GM10847 (cell line): ENCODE data around the gene PCDHA9.
"Not testable (repeated sequence)": the region's sequence is repeated elsewhere in the genome, so short reads cannot be mapped to it uniquely, and the experiment has no call there.

Experiments used
- POLR2A ChIP-seq: IDR thresholded peaks from 2 replicates; pipeline ENCODE4 v1.6.1; 2011; ENCODE audit not compliant: insufficient read length; ENCODE audit errors: extremely low read depth

PCDHA9 gene

GRCh38 chr5:140848139-140849102 lies at the start of gene PCDHA9:
Gene PCDHA9, plus strand, starts transcription at chr5:140848382. Its CDS starts 114 bp downstream, at chr5:140848496.
- TF ChIP-seq POLR2A: not testable (repeated sequence)

DNA sequence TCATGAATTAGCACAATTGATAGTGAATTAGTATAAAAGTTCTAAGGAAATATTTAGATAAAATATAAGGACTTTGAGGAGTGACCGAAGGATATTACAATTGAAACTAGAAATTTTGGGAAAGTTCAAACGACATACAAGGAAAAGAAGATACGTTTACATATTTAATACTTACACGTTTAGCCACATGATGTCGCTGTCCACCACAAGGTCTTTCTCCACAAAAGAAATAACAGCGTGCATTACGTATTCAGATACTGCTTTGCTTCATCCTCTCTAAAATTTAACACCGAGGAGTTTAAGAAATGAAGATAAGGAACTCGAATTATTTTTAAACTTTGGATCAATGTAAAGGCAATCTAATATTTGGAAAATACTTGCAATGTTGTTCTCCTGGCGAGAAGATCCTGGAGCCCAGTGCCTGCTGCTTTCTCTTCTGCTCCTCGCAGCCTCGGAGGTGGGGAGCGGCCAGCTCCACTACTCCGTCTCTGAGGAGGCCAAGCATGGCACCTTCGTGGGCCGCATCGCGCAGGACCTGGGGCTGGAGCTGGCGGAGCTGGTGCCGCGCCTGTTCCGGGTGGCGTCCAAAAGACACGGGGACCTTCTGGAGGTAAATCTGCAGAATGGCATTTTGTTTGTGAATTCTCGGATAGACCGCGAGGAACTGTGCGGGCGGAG lies 47.2 kb upstream of the PCDHA9 start, which contains the start of gene PCDHA3:
Gene PCDHA3, plus strand, starts transcription at position 242 of the 678 bp plus-strand sequence.
- no peak for TF ChIP-seq POLR2A

GRCh38 chr5:140801494-140801841 lies 46.7 kb upstream of the PCDHA9 start:
- no peak for TF ChIP-seq POLR2A

GRCh38 chr5:140802781-140803271 lies 45.4 kb upstream of the PCDHA9 start:
- TF ChIP-seq POLR2A: no peak

GRCh38 chr5:140806834-140807775 lies 41.1 kb upstream of the PCDHA9 start, which contains the start of gene PCDHA4:
Gene PCDHA4, plus strand, starts transcription at chr5:140807068.
- TF ChIP-seq POLR2A: no peak

DNA sequence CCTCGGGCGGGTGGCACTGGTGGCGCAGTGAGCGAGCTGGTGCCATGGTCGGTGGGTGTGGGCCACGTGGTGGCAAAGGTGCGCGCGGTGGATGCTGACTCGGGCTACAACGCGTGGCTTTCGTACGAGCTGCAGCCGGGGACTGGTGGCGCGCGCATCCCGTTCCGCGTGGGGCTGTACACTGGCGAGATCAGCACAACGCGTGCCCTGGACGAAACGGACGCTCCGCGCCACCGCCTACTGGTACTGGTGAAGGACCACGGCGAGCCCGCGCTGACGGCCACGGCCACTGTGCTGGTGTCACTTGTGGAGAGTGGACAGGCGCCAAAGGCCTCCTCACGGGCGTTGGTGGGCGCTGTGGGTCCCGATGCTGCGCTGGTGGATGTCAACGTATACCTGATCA lies 39.3 kb upstream of the PCDHA9 start:
- no peak for TF ChIP-seq POLR2A

DNA sequence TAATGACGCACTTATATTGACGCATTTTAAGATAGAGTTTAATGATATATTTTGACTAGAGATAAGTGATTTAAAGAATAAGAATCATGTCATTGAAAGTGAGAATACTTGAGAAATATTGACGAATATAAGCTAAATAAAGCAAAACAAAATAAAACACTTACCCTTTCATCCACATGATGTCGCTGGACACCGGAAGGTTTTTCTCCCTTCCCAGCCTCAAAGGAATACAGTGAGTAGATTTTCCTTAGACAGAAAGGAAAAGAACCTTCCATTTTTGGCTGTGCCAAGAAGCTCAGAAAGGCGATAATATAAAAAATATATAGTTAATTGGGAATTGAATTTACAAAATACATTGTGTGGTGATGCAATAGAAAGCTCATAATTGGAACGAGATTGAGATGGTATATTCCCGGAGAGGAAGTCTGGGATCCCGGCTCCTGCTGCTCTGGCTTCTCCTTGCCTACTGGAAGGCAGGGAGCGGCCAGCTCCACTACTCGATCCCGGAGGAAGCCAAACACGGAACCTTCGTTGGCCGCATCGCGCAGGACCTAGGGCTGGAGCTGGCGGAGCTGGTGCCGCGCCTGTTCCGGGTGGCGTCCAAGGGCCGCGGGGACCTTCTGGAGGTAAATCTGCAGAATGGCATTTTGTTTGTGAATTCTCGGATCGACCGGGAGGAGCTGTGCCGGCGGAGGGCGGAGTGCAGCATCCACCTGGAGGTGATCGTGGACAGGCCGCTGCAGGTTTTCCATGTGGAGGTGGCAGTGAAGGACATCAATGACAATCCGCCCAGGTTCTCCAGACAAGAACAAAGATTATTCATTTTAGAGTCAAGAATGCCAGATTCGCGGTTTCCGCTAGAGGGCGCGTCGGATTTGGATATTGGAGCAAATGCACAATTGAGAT lies 26.6 kb upstream of the PCDHA9 start, which contains the start of gene PCDHA5:
Gene PCDHA5, plus strand, starts transcription at position 239 of the 906 bp plus-strand sequence.
- no peak for TF ChIP-seq POLR2A

- TF ChIP-seq POLR2A: no peak
Observed at GRCh38 chr5:140822281-140822629, 25.9 kb upstream of the PCDHA9 start.

DNA sequence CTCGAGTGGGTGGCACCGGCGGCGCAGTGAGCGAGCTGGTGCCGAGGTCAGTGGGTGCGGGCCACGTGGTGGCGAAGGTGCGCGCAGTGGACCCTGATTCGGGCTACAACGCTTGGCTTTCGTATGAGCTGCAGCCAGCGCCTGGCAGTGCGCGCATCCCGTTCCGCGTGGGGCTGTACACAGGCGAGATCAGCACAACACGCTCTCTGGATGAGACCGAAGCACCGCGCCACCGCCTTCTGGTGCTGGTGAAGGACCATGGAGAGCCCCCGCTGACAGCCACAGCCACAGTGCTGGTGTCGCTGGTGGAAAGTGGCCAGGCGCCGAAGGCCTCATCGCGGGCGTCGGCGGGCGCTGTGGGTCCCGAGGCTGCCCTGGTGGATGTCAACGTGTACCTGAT lies 24.7 kb upstream of the PCDHA9 start:
- no peak for TF ChIP-seq POLR2A

DNA sequence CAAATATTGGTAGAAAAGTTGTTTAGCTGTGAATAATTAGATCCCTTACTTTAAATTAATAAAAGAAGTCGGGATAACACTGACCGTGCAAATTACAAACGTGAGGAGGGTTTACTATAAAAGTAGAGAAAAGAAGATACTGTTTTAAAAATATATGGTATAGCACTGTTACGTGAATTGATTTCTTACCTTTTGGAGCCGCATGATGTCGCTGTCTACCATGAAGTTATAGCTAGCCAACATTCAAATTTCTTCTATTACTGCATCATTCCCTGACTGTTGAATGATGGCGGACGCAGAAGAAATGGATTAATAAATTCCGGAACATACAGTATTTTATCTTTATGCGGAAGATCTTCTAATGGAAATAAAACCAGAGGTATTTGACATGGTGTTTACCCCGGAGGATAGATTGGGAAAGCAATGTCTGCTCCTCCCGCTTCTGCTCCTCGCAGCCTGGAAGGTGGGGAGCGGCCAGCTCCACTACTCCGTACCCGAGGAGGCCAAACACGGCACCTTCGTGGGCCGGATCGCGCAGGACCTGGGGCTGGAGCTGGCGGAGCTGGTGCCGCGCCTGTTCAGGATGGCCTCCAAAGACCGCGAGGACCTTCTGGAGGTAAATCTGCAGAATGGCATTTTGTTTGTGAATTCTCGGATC lies 20.3 kb upstream of the PCDHA9 start, which contains the start of gene PCDHA6:
Gene PCDHA6, plus strand, starts transcription at position 257 of the 658 bp plus-strand sequence. Its CDS starts 132 bp downstream, at position 389.
- TF ChIP-seq POLR2A: no peak

GRCh38 chr5:140828362-140828737 lies 19.8 kb upstream of the PCDHA9 start:
- no peak for TF ChIP-seq POLR2A

- no peak for TF ChIP-seq POLR2A
Observed at GRCh38 chr5:140833993-140834392, 14.2 kb upstream of the PCDHA9 start, which contains the start of gene PCDHA7. Gene PCDHA7, plus strand, starts transcription at chr5:140834269. Its CDS starts 115 bp downstream, at chr5:140834384.
